Heart left ventricle (tissue), 16 donors: ENCODE data around the gene GABRB1. TPM values are rescaled to one million over a fixed set of nuclear protein-coding genes. Genes with fewer than 3 reads are reported as not detected.
"Not testable (repeated sequence)": the region's sequence is repeated elsewhere in the genome, so short reads cannot be mapped to it uniquely, and the experiment has no call there.

Source experiments
- ATAC-seq, 4 donors: fragments of 200-7000 bp; cut with Tn5 transposase; one replicate each; pipeline ENCODE4 v1.9.1; 2020 to 2022; ENCODE audit warnings: moderate library complexity in 4 of 4, mild to moderate bottlenecking in 3 of 4, moderate number of reproducible peaks in 1 of 4
- DNase-seq, 5 donors: peaks; one replicate each; pipeline ENCODE4 v3.0.0-alpha.2; 2020
- H3K27ac ChIP-seq, 12 donors: fragments of 200-600 bp; sonication (generic) in 4 of 12; one replicate each; pipeline versions ENCODE4 v1.5.0 to v1.8.0; 2016 to 2022; ENCODE audit warnings: mild to moderate bottlenecking in 2 of 12
- H3K27me3 ChIP-seq, 9 donors: fragments of 200-600 bp; sonication (generic) in 2 of 9; one replicate each; pipeline versions ENCODE4 v1.5.1 to v1.8.0; 2016 to 2022; ENCODE audit warnings: mild to moderate bottlenecking in 3 of 9
- H3K36me3 ChIP-seq, 9 donors: fragments of 200-600 bp; sonication (generic) in 2 of 9; one replicate each; pipeline versions ENCODE4 v1.5.0 to v1.8.0; 2018 to 2022; ENCODE audit warnings: mild to moderate bottlenecking in 2 of 9
- H3K4me1 ChIP-seq, 12 donors: fragments of 200-600 bp; sonication (generic) in 4 of 12; one replicate each; pipeline versions ENCODE4 v1.5.0 to v1.8.0; 2016 to 2022; ENCODE audit warnings: mild to moderate bottlenecking in 3 of 12
- H3K4me3 ChIP-seq, 12 donors: fragments of 200-600 bp; sonication (generic) in 4 of 12; one replicate each; pipeline versions ENCODE4 v1.5.0 to v1.8.0; 2017 to 2022; ENCODE audit warnings: mild to moderate bottlenecking in 9 of 12, moderate library complexity in 4 of 12
- H3K9me3 ChIP-seq, 12 donors: fragments of 200-600 bp; sonication (generic) in 4 of 12; one replicate each; pipeline versions ENCODE4 v1.5.0 to v1.8.0; 2016 to 2022; ENCODE audit warnings: mild to moderate bottlenecking in 1 of 12
- CTCF ChIP-seq, 12 donors: fragments of 200-600 bp; sonication (generic) in 4 of 12; IDR thresholded peaks; one replicate each; pipeline versions ENCODE4 v1.5.0 to v1.8.0; 2018 to 2022; ENCODE audit warnings: antibody characterized with exemption in 12 of 12, mild to moderate bottlenecking in 5 of 12
- POLR2A ChIP-seq, 2 donors: fragments of 450-650 bp; IDR thresholded peaks; one replicate each; pipeline ENCODE4 v1.6.1; 2017; ENCODE audit warnings: antibody characterized with exemption in 2 of 2, mild to moderate bottlenecking in 2 of 2, moderate library complexity in 2 of 2
- WGBS, 4 donors: extraction: QIAGEN DNeasy Blood & Tissue Kit in 2 of 4; methylation state at CpG; one replicate each; pipeline versions ENCODE4 v1.1.5 to v1.1.7; 2013 to 2018; 5-methylcytosine and 5-hydroxymethylcytosine counted together
- intact Hi-C, 10 donors: fragments of 100-400 bp; cut with DNase I; formaldehyde crosslinking; loops; one replicate each; pipeline versions ENCODE4 v1.11.1 to v1.14.2; 2022
- polyA plus RNA-seq, 2 donors: library from polyadenylated mRNA; stranded (reverse); fragments of 200-250 nt; gene quantifications; one replicate each; pipeline ENCODE4 v1.2.3, GENCODE V29; 2013
- total RNA-seq, 9 donors: library from RNA; depleted of rRNA in 2 of 9; stranded (reverse); fragments of >200 nt in 2 of 9; fragmentation: NEBNext Ultra II Directional in 3 of 9; extraction: Animal tissue kit (Norgen Biotek cat#: 25700) in 3 of 9; gene quantifications; one replicate each; pipeline versions ENCODE4 v1.1.0 to v1.2.4, GENCODE V29; 2016 to 2023
- donor health status: ischemic (EF 13 %, LVEDD 7.1; RV severe dilation, severe dysfunction).
- donor health status: healthy with polysubstance abuse.
- donor health status: DM: no; HTN: yes; CAD: no.
- donor health status: DM: no; HTN: no; CAD: no.
- donor health status: ischemic (EF 25% LVEDD 6.9; RV normal size, moderate dysfunction).
- donor health status: ischemic (EF 25% LVEDD 5.7; RV mildly dilated, moderate dysfunction).
- donor health status: healthy.
- donor health status: DM: yes; HTN: yes; CAD: no.
- donor health status: ischemic (EF 35%, LVEDD 5.7; RV mildly dilated, moderate dysfunction).
- donor health status: nonischemic (EF 11% LVEDD 7.7; RV severe dilation, severe dysfunction).
- donor health status: DM: yes; HTN: yes; CAD: no.
- donor health status: PGD.
- donor health status: ischemic (EF 29% LVEDD 5.4; RV normal size, mild dysfunction).
- donor health status: nonischemic (EF 23%, LVEDD 6.1; RV moderate dilation, normal function).

Gene GABRB1
- total and polyA plus RNA-seq, 11 donors: 1.0 to 13.6 (median 4.5) TPM

GRCh38 chr4:47287735-47288134, 256.4 kb downstream of the GABRB1 start:
- ATAC-seq (peak in 1 of 4 donors; percentile 38), DNase-seq (no peak)
- Histone ChIP-seq H3K4me1 (no peaks in the 10 kb centered on the region), H3K4me3 (no peak overlapping the region), H3K9me3 (no peaks in the 10 kb centered on the region), H3K27ac (no peak overlapping the region), H3K27me3 (no peaks in the 10 kb centered on the region), H3K36me3 (no peaks in the 10 kb centered on the region)
- TF ChIP-seq CTCF (IDR thresholded peaks at IDR 0.05) (no peak), POLR2A (IDR thresholded peaks at IDR 0.05) (no peak)
- WGBS, 4 donors: 44 to 95% (median 85%) methylated on average over 2 of the region's 2 CpGs
- intact Hi-C loops: no loop called here

GRCh38 chr4:47289805-47290204, 258.4 kb downstream of the GABRB1 start:
- Histone ChIP-seq H3K9me3 (no peaks in the 10 kb centered on the region), H3K27me3 (no peaks in the 10 kb centered on the region), H3K4me3 (no peak overlapping the region), H3K36me3 (no peaks in the 10 kb centered on the region), H3K4me1 (no peaks in the 10 kb centered on the region), H3K27ac (no peak overlapping the region)
- intact Hi-C loops: no loop called here
- DNase-seq (no peak), ATAC-seq (no peak)
- TF ChIP-seq CTCF (IDR thresholded peaks at IDR 0.05): no peak
- no peak for TF ChIP-seq POLR2A (IDR thresholded peaks at IDR 0.05)

GRCh38 chr4:47290873-47291272, 259.5 kb downstream of the GABRB1 start:
- DNase-seq, H3K36me3 ChIP-seq, H3K9me3 ChIP-seq, H3K4me1 ChIP-seq, ATAC-seq, H3K27me3 ChIP-seq, H3K27ac ChIP-seq, intact Hi-C loops, H3K4me3 ChIP-seq: not testable (repeated sequence)
- WGBS, 4 donors: 73 to 85% (median 80%) methylated on average over 4 of the region's 4 CpGs

GRCh38 chr4:47309165-47309564, 277.8 kb downstream of the GABRB1 start:
- Histone ChIP-seq H3K4me3 (no peak overlapping the region), H3K36me3 (no peaks in the 10 kb centered on the region), H3K27ac (no peak overlapping the region), H3K27me3 (no peaks in the 10 kb centered on the region), H3K4me1 (no peaks in the 10 kb centered on the region), H3K9me3 (no peaks in the 10 kb centered on the region)
- intact Hi-C loops: no loop called here
- no peak for DNase-seq
- TF ChIP-seq CTCF (IDR thresholded peaks at IDR 0.05) (no peak), POLR2A (IDR thresholded peaks at IDR 0.05) (no peak)
- ATAC-seq: no peak

GRCh38 chr4:47312170-47312569, 280.8 kb downstream of the GABRB1 start:
- WGBS, 4 donors: 59 to 76% (median 73%) methylated on average over 2 of the region's 2 CpGs
- TF ChIP-seq POLR2A (IDR thresholded peaks at IDR 0.05) (no peak), CTCF (IDR thresholded peaks at IDR 0.05) (no peak)
- no peaks in the 10 kb centered on the region for H3K27me3 ChIP-seq
- no peaks in the 10 kb centered on the region for H3K9me3 ChIP-seq
- no peak for ATAC-seq
- no peak overlapping the region for H3K27ac ChIP-seq
- DNase-seq: no peak
- no peaks in the 10 kb centered on the region for H3K36me3 ChIP-seq
- intact Hi-C loops: no loop called here
- no peak overlapping the region for H3K4me3 ChIP-seq
- no peaks in the 10 kb centered on the region for H3K4me1 ChIP-seq
